Stimulated activated CD4-positive, alpha-beta T cell treated with anti-CD3 and anti-CD28 coated beads, Interleukin-15, amount 100 ng/mL, for 24 hours (primary cell): Measurements from ENCODE around the gene CPEB3.
"Not testable (repeated sequence)": the region's sequence is repeated elsewhere in the genome, so short reads cannot be mapped to it uniquely, and the experiment has no call there.

Source experiments
- DNase-seq: peaks from one replicate; pipeline ENCODE4 v3.0.0-alpha.2; 2020

Gene CPEB3

DNA sequence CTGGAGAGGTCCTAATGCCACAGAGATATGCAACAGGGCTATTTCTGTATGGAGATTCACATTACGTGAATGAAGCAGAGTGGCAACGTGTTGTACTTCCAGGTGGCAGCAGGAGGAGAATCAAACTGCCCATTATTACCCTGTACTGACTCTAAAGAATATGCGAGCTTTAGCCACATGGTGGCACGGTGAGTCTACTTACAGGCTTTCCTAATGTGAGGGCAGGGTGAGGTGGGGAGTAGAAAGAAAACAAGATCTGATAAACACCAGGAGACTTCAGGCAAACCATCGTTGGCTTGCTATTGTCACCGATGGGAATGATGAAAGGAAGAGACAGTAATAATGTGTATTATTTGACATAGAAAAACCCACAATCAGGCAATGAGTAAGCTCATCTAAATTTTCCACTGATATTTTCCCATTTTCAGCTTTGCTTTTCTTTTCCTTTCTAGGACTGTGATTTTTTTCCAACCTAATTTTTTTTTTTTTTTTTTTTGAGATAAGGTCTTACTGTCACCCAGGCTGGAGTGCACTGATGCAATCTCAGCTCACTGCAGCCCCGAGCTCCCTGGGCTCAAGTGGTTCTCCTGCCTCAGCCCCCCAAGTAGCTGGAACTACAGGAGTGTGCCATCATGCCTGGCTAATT is 203.0 kb downstream of the CPEB3 start:
- peak; percentile 62 for DNase-seq

DNA sequence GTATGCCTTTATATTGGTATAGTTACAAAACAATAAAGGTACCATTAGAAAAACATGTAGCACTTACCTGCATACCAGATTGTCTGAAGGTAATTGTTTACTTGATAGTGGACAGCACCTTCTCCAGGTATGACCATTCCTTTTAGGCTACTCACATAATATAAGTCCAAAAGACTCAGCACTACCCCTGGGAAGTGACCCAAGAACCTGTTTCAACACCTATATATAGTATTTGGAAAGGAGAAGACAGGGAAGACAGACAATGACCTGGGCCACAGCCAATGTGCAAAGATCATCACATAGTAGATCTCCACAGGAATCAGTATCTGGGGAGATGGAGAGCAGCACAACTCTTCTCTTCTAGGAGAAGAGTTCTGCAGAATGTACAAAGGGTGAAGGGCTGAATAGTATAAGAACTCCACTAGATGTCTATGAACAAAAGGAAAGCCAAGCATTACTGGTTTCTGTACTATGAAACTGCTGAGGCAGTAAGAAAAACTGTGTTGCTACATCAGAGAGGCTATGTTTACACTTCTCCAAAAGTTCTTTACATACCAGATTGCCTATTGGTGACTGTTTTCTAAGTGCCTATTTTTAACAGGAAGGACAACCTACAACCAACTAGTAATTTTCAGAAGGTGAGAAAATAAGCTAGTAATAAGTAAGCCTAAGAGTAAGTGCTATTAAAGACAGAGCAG is 208.1 kb downstream of the CPEB3 start:
- DNase-seq, result no peak

DNA sequence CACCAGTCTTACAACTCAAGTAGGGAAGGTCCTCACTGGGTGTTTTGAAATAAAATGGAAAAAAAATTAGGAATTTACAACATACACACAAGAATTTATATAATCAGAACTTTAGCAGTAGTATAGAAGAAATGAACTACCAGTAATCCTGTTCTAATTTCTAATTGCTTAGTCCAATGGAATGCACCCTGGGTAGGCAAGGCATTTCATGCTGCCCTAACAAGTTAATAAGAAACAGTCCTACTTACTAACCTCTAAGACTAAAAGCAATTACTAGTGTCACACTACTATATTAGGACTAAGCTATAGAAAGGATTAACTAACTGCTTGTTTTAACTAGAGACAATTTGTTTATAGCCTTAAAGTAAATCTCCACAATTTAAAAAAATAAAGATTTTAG is 209.2 kb downstream of the CPEB3 start:
- no peak for DNase-seq

DNA sequence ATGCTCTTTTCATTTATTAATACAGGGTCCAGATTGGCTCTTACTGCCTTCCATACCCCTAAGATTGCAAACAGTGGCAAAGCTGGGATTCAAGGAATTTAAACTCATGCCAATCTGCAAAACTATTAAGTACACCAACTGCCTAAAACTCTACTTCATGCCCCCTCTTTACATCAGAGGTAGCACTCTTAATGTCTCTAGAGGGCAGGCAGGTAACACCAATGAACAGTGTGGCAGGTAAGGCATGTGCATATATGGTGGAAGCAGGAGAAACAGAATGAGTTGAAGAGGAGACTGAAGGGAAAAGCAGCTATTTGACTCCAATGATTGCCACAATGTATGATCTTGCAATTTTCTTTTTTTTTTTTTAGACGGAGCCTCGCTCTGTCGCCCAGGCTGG is 210.6 kb downstream of the CPEB3 start:
- no peak for DNase-seq

DNA sequence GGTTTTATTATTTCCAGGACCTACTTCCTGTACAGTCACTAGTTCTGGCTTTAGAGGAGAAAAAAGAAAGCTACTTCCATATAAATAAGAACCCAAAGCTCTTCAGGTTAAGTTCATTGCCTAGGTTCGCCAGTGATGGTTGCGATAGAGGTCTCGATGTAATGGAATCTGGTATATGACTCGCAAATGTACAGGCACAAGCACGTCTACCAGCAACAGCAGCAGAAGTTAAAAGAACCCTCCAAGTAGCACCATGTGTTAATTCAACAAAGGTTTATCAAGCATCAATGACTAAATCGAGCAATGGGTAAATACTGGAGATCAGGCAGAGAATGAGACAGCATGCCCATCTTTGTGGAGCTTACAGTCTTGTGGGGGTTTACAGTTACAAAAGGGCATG is 211.9 kb downstream of the CPEB3 start:
- DNase-seq, result no peak

GRCh38 chr10:92076722-92077121 is 214.2 kb downstream of the CPEB3 start:
- no peak for DNase-seq

DNA sequence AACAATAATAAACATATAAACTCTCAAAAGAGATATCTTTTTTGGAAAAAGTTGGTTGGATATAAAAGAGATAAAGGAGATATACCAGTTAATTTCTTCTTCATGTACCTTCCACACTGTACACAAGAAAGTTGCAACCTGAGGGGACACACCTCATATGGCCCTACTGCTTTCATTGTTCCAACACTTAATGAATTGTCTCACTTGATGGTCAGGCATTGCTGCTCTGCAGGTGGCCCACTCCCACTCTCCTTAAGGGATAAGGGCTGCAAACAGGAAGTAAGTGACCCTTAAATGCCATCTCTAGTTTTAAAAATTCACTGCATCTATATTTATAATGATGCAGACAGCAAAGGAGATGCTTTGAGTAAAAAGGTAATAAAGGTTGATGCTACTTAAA is 215.0 kb downstream of the CPEB3 start:
- no peak for DNase-seq

DNA sequence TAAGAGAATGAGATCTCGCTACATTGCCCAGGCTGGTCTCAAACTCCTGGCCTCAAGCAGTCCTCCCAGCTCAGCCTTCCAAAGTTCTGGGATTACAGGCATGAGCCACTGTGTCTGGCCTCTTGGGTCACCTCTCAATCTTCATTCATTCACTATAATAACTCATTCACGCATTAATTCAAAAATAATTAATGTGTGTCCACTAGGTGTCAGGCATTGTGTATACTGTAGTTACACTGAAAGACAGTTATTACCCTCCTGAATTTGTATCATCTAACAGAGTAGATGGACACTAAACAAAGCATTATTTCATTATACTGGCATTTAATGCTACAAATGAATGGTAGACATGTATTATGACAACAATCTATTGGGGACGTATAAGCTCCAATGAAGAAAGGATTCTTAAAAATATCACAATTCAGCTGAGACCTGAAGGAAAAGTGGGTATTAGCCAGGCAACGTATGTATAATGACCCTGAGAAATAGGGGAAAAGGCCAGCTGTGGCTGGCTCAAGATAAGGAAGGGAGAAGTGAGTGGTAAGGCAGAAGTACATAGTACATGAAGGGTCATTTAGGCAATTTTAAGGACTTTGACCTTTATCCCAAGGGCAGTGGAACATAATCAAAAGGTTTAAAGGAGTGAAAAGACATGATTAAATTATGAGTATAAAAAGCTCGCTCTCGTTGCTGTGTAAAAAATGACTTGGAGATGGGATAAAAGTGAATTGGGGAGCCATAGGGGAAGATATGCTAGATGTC is 216.6 kb downstream of the CPEB3 start:
- DNase-seq, result no peak

- DNase-seq, result no peak
Measured at GRCh38 chr10:92068900-92069299, 222.0 kb downstream of the CPEB3 start.

GRCh38 chr10:92066386-92066785 is 224.5 kb downstream of the CPEB3 start:
- no peak for DNase-seq

DNA sequence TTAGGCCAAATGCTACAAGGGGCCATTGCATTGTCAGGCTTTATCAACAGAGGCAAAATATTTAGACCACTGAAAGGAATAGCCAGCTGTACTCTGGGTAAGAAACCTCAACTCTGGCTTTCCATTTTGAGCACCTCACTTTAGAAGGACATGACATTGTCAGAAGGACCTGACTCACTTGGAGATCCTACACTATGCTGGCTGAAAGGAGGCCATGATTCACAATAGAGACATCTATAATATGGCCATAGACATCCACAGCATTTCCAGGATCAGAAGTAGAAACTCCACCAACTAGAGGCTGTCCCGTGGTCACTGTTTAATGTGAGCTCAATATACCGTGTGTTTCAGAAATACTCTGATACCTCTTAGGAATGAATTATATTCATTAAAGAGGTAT is 226.4 kb downstream of the CPEB3 start:
- DNase-seq, result no peak

- no peak for DNase-seq
Measured at GRCh38 chr10:92062273-92062672, 228.6 kb downstream of the CPEB3 start.

- DNase-seq, result no peak
Measured at GRCh38 chr10:92054807-92055206, 236.1 kb downstream of the CPEB3 start.

- no peak for DNase-seq
Measured at GRCh38 chr10:92052741-92053140, 238.1 kb downstream of the CPEB3 start.

DNA sequence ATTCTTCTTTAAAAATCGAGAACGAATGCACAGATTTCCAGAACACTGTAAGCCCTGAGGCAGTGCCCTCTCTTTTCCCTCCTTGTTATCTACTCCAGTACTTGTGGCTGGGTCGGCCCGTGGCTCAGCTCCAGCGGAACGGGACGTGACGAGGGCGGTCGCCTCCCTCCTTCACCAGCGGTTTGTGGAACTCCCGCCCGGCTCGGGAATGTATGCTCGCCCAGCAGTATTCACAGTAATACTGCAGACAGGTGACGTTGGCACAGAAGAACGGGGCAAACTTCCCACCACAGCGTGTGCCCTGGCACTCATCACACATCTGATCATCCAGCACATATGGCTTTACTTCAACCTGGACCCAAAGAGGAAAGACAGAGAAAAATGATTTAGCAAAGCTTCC is 238.8 kb downstream of the CPEB3 start:
- no peak for DNase-seq

- no peak for DNase-seq
Measured at GRCh38 chr10:92047215-92047614, 243.7 kb downstream of the CPEB3 start.

GRCh38 chr10:92045641-92046106 is 245.2 kb downstream of the CPEB3 start:
- DNase-seq, result no peak

DNA sequence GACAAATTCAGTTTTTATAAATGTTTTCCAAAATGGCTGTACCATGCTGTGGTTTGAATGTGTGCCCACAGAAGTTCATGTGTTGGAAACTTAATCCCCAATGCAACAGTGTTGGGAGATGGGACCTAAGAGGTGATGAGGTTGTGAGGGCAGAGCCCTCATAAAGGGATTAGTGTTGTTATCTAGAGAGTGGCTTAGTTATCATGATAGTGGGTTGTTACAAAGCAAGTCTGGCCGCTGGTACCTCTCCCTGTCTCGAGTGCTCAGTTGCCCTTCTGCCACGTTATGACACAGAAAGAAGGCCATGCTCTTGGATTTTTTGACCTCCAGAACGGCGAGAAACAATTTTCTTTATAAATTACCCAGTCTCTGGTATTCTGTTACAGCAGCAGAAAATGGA is 248.3 kb downstream of the CPEB3 start:
- no peak for DNase-seq

DNA sequence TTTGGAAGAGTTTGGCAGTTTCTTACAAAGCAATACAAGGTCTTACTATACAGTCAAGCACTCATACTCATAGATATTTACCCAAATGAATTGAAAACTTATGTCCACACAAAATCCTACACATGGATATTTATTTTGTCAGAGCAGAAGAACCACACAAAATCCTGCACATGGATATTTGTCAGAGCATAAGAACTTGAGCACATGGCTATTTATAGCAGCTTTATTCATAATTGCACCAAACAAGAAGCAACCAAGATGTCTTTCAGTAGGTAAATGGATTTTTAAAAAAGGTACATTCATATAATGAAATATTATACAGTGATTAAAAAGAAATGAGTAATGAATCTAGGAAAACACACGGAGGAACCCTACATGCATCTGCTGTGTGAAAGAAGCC is 251.9 kb downstream of the CPEB3 start:
- no peak for DNase-seq

GRCh38 chr10:92033070-92033469 is 257.8 kb downstream of the CPEB3 start:
- not testable (repeated sequence) for DNase-seq

- DNase-seq, result no peak
Measured at GRCh38 chr10:92031580-92031979, 259.3 kb downstream of the CPEB3 start.

GRCh38 chr10:92027141-92027540 is 263.7 kb downstream of the CPEB3 start:
- DNase-seq, result no peak

DNA sequence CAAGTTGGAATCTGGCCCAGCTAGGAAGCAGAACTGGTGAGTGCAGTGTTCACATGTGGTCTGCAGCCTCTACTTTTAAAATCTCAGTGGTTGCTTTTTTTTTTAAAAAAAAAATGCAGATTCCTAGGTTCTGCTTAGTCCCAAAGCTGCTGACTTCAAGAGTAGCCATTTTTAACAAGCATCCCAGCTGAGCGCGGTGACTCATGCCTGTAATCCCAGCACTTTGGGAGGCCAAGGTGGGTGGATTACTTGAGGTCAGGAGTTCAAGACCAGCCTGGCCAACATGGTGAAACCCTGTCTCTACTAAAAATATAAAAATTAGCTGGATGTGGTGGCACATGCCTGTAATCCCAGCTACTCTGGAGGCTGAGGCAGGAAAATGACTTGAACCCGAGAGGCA is 265.5 kb downstream of the CPEB3 start:
- not testable (repeated sequence) for DNase-seq

- DNase-seq, result no peak
Measured at GRCh38 chr10:92024700-92025099, 266.2 kb downstream of the CPEB3 start.
